Kasumi-1 (cell line): ENCODE measurements around the gene IL17RE.

ENCODE experiments used
- DNase-seq, 2 experiments: peaks; one replicate each; lab custom pipeline; 2025; lab: John Stamatoyannopoulos, UW

IL17RE gene

GRCh38 chr3:9955611-9956352 lies 53.1 kb downstream of the IL17RE start:
- DNase-seq: no peak

GRCh38 chr3:9957214-9957613 lies 54.6 kb downstream of the IL17RE start:
- peak; percentile 56 to 67 for DNase-seq

- no peak for DNase-seq
Observed at GRCh38 chr3:9965200-9965875, 62.7 kb downstream of the IL17RE start.
